HCT116 (cell line): ENCODE data around the gene RADIL. TPM values are rescaled to one million over a fixed set of nuclear protein-coding genes. Genes with fewer than 3 reads are reported as not detected.

Experiments used
- ATAC-seq: fragments of 200-7000 bp; cut with Tn5 transposase; 2 replicates; pipeline ENCODE4 v1.9.1; 2020; ENCODE audit warnings: mild to moderate bottlenecking, moderate library complexity
- BruUV-seq: library from RNA; stranded (reverse); fragments of 400-500 nt; replicated peaks from 2 replicates; lab custom pipeline; 2021; lab: Mats Ljungman, UMichigan
- CTCF ChIA-PET: fragments of 300-600 bp; sonication (Branson Sonifier 250); formaldehyde crosslinking; loops from one replicate; lab custom pipeline; 2021; ENCODE audit warnings: antibody characterized with exemption; lab: Charles Lee
- POLR2A ChIA-PET: fragments of 300-600, 350-600 bp; sonication (Branson Sonifier 250); formaldehyde crosslinking; loops from one replicate; lab custom pipeline; 2021; ENCODE audit warnings: antibody characterized with exemption; lab: Charles Lee
- RAD21 ChIA-PET, 2 experiments: fragments of 300-600 bp; sonication (Branson Sonifier 250); formaldehyde crosslinking; loops; one replicate each; lab custom pipeline; 2023; ENCODE audit warnings: low total read pairs in 2 of 2; ENCODE audit not compliant: uncharacterized antibody in 2 of 2, unreplicated experiment in 2 of 2, low non-redundant PET in 1 of 2; lab: Charles Lee
- DNase-seq: peaks from one replicate; pipeline ENCODE4 v3.0.0-alpha.2; 2010; ENCODE audit warnings: low read depth, low spot score
- H2AFZ ChIP-seq: fragments of 200-600 bp; shearing (Covaris generic), sonication (generic); 2 replicates; pipeline ENCODE4 v1.6.1; 2017; ENCODE audit warnings: low read depth, mixed run types, mixed read lengths, antibody characterized with exemption, low read length; ENCODE audit not compliant: poor library complexity, severe bottlenecking
- H3K27ac ChIP-seq: 2 replicates; pipeline ENCODE4 v1.5.1; 2012; ENCODE audit warnings: low read depth, low read length
- H3K27me3 ChIP-seq: fragments of 200-600 bp; sonication (generic); 2 replicates; pipeline ENCODE4 v1.6.1; 2016; ENCODE audit warnings: mixed run types, low read length, mixed read lengths; ENCODE audit not compliant: insufficient read depth
- H3K36me3 ChIP-seq, 2 experiments: fragments of 200-500 bp in 1 of 2; fragments of 200-600 bp in 1 of 2; sonication (Bioruptor generic) in 1 of 2; sonication (generic) in 1 of 2; 2 replicates each; pipeline versions ENCODE4 v1.5.1 to v1.6.1; 2014 to 2016; ENCODE audit warnings: low read length in 2 of 2, inconsistent platforms in 1 of 2, mixed read lengths in 1 of 2, mixed run types in 1 of 2; ENCODE audit not compliant: insufficient read depth in 2 of 2, control insufficient read depth in 1 of 2
- H3K4me1 ChIP-seq, 2 experiments: fragments of 200-600 bp in 1 of 2; sonication (generic) in 1 of 2; 2 replicates each; pipeline versions ENCODE4 v1.5.1 to v1.6.1; 2012 to 2017; ENCODE audit warnings: low read length in 2 of 2, inconsistent platforms in 1 of 2, mild to moderate bottlenecking in 1 of 2, mixed read lengths in 1 of 2, mixed run types in 1 of 2, moderate library complexity in 1 of 2; ENCODE audit not compliant: insufficient read depth in 2 of 2, control insufficient read depth in 1 of 2
- H3K4me2 ChIP-seq: fragments of 200-600 bp; sonication (generic); 2 replicates; pipeline ENCODE4 v1.6.1; 2017; ENCODE audit warnings: mixed run types, low read length, mixed read lengths
- H3K4me3 ChIP-seq, 2 experiments: fragments of 200-600 bp in 1 of 2; sonication (generic) in 1 of 2; replicated peaks in 1 of 2; 2 replicates each; pipeline ENCODE4 v1.5.1; 2011 to 2016; ENCODE audit warnings: low read length in 2 of 2, control low read depth in 1 of 2, low read depth in 1 of 2, mild to moderate bottlenecking in 1 of 2, mixed read lengths in 1 of 2, mixed run types in 1 of 2
- H3K79me2 ChIP-seq: fragments of 200-600 bp; sonication (generic); 2 replicates; pipeline ENCODE4 v1.6.1; 2017; ENCODE audit warnings: mild to moderate bottlenecking, mixed run types, low read length, moderate library complexity, mixed read lengths; ENCODE audit not compliant: insufficient read depth
- H3K9ac ChIP-seq: fragments of 200-600 bp; sonication (generic); 2 replicates; pipeline ENCODE4 v1.6.1; 2016; ENCODE audit warnings: low read length, mixed read lengths
- H3K9me2 ChIP-seq: fragments of 200-600 bp; sonication (generic), shearing (Covaris generic); 2 replicates; pipeline ENCODE4 v1.6.1; 2017; ENCODE audit warnings: mixed run types, mild to moderate bottlenecking, moderate library complexity; ENCODE audit not compliant: insufficient read depth
- H3K9me3 ChIP-seq, 2 experiments: fragments of 200-500 bp in 1 of 2; fragments of 200-600 bp in 1 of 2; sonication (Bioruptor generic) in 1 of 2; sonication (generic) in 1 of 2; 2 replicates each; pipeline ENCODE4 v1.6.1; 2014 to 2017; ENCODE audit warnings: low read length in 2 of 2, mixed read lengths in 2 of 2, inconsistent platforms in 1 of 2, low read depth in 1 of 2, mild to moderate bottlenecking in 1 of 2, mixed run types in 1 of 2, moderate library complexity in 1 of 2; ENCODE audit not compliant: control insufficient read depth in 1 of 2, insufficient read depth in 1 of 2
- H4K20me1 ChIP-seq: fragments of 200-600 bp; sonication (generic), shearing (Covaris generic); 2 replicates; pipeline ENCODE4 v1.6.1; 2017; ENCODE audit warnings: mixed run types, mild to moderate bottlenecking, moderate library complexity; ENCODE audit not compliant: insufficient read depth
- CBX3 ChIP-seq: IDR thresholded peaks from 2 replicates; pipeline ENCODE4 v1.6.1; 2012; ENCODE audit warnings: low read depth
- CTCF ChIP-seq, 3 experiments: fragments of 200-600 bp in 1 of 3; sonication (generic) in 1 of 3; IDR thresholded peaks in 2 of 3; conservative IDR thresholded peaks in 1 of 3; 2 replicates each; pipeline ENCODE4 v1.5.1; 2012 to 2017; ENCODE audit warnings: low read depth in 2 of 3, low read length in 2 of 3, antibody characterized with exemption in 1 of 3, borderline replicate concordance in 1 of 3, control low read depth in 1 of 3, mild to moderate bottlenecking in 1 of 3, mixed read lengths in 1 of 3, mixed run types in 1 of 3, moderate library complexity in 1 of 3; ENCODE audit not compliant: insufficient read depth in 1 of 3
- EGR1 ChIP-seq: IDR thresholded peaks from 2 replicates; pipeline ENCODE4 v1.6.1; 2012; ENCODE audit warnings: low read depth
- ELF1 ChIP-seq: IDR thresholded peaks from 2 replicates; pipeline ENCODE4 v1.6.1; 2012; ENCODE audit warnings: low read depth, borderline replicate concordance
- EZH2phosphoT487 ChIP-seq: fragments of 200-600 bp; IDR thresholded peaks from 2 replicates; pipeline ENCODE4 v1.6.1; 2018; ENCODE audit warnings: antibody characterized with exemption, borderline replicate concordance
- FOSL1 ChIP-seq: IDR thresholded peaks from 2 replicates; pipeline ENCODE4 v1.6.1; 2012; ENCODE audit warnings: low read depth
- JUND ChIP-seq: IDR thresholded peaks from 2 replicates; pipeline ENCODE4 v1.6.1; 2012
- POLR2AphosphoS5 ChIP-seq: IDR thresholded peaks from 2 replicates; pipeline ENCODE4 v1.6.1; 2011; ENCODE audit warnings: mild to moderate bottlenecking, low read depth, low read length, moderate library complexity
- RAD21 ChIP-seq: IDR thresholded peaks from 2 replicates; pipeline ENCODE4 v1.6.1; 2012; ENCODE audit warnings: low read depth, mild to moderate bottlenecking
- REST ChIP-seq: IDR thresholded peaks from 2 replicates; pipeline ENCODE4 v1.6.1; 2012; ENCODE audit warnings: low read depth
- SP1 ChIP-seq: IDR thresholded peaks from 2 replicates; pipeline ENCODE4 v1.6.1; 2012; ENCODE audit warnings: low read depth
- SRF ChIP-seq: IDR thresholded peaks from 2 replicates; pipeline ENCODE4 v1.6.1; 2012; ENCODE audit warnings: low read depth
- ZBTB33 ChIP-seq: IDR thresholded peaks from 2 replicates; pipeline ENCODE4 v1.6.1; 2011; ENCODE audit warnings: mild to moderate bottlenecking, low read length, moderate library complexity; ENCODE audit not compliant: insufficient replicate concordance; ENCODE audit errors: extremely low read depth
- ZFX ChIP-seq: fragments of 450-650 bp; IDR thresholded peaks from 2 replicates; pipeline ENCODE4 v1.6.1; 2017
- ZNF274 ChIP-seq: fragments of 200-500 bp; sonication (Bioruptor generic); IDR thresholded peaks from 2 replicates; pipeline ENCODE4 v1.6.1; 2014; ENCODE audit warnings: mild to moderate bottlenecking, low read depth, low read length, inconsistent platforms
- intact Hi-C: fragments of 100-400 bp; cut with micrococcal nuclease; formaldehyde crosslinking; loops from 2 replicates; pipeline ENCODE4 v1.10.0; 2022
- total RNA-seq: library from RNA; stranded (reverse); gene quantifications from one replicate; pipeline ENCODE4 v1.2.1, GENCODE V29; 2021; ENCODE audit not compliant: unreplicated experiment

Gene RADIL
- total RNA-seq, 1 experiment from 2014 or later, result 5.3 TPM

GRCh38 chr7:4764402-4765007, 119.0 kb downstream of the RADIL start:
- Histone ChIP-seq H3K9ac (no peak overlapping the region), H3K4me3 (no peak overlapping the region), H3K36me3 (peaks cover 28 to 33% of the 10 kb centered on the region in 2 experiments; a peak in 3 of 4 replicates), H4K20me1 (no peaks in the 10 kb centered on the region), H3K9me3 (no peaks in the 10 kb centered on the region), H3K79me2 (0 out of 2 replicates have a peak, but pooled peaks cover 4% of the 10 kb centered on the region), H2AFZ (no peak overlapping the region), H3K4me2 (no peak overlapping the region), H3K4me1 (no peaks in the 10 kb centered on the region), H3K9me2 (no peaks in the 10 kb centered on the region), H3K27ac (no peak overlapping the region), H3K27me3 (no peaks in the 10 kb centered on the region)
- DNase-seq (no peak), ATAC-seq (no peak)
- intact Hi-C loops, result no loop called here
- TF ChIP-seq SP1 (no peak), CBX3 (no peak), ELF1 (no peak), CTCF (IDR thresholded peaks at IDR 0.05 in 2 of 3, conservative IDR thresholded peaks at IDR 0.05 in 1 of 3; ENCODE audit: borderline replicate concordance in 1 of 3, insufficient read depth in 1 of 3, low read depth in 2 of 3, low read length in 2 of 3) (no peak), ZBTB33 (no peak), ZNF274 (no peak), SRF (no peak), JUND (no peak), REST (no peak), EZH2phosphoT487 (no peak), RAD21 (no peak), FOSL1 (no peak), POLR2AphosphoS5 (no peak), ZFX (no peak), EGR1 (no peak)
- ChIA-PET CTCF (no interaction called here), RAD21 (no interaction called here), POLR2A (interaction anchor here (0.7 kb wide), 1 partner anchor 11 kb away, joined by 3 read pairs; the partner anchor contains the start of gene AP5Z1)
- BruUV-seq, result no TSS peak
